Dedifferentiated amniotic fluid mesenchymal stem cell (primary cell): Measurements from ENCODE around the gene YBX2.

Experiments used
- DNase-seq: peaks from one replicate; pipeline ENCODE4 v3.0.0-alpha.2; 2016; ENCODE audit errors: extremely low spot score

Gene YBX2

DNA sequence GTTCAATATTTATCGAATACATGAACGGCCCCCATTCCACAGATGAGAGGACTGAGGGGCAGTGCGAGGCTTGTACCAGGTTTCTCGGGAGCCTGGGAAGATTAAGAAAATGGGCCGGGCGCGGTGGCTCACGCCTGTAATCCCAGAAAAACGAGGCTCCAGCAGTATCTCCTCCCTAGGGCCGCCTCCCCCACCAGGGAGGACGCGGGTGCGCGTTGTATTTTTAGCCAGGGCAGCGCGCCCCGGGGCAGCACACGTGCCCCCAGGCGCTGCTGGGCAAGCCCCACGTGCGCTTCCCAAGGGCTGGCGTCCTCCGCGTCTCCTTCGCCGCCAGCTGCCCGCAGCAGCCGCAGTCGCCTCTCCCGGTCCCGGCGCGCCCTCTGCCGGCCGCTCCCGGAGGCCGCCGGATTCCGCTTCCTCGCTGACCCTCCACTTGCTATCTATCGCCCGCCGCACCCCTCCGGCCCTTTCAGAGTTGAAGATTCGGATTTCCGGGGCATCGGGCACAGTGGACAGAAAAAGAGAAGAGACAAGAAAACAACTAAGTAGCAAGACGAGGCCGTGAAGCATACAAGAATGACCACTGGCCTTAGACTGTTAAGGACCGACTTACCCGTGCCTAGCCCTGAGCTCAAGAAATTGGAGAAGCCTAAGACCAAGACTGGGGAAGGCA, 1.9 kb upstream of the YBX2 start:
- DNase-seq, result peak; percentile 62

DNA sequence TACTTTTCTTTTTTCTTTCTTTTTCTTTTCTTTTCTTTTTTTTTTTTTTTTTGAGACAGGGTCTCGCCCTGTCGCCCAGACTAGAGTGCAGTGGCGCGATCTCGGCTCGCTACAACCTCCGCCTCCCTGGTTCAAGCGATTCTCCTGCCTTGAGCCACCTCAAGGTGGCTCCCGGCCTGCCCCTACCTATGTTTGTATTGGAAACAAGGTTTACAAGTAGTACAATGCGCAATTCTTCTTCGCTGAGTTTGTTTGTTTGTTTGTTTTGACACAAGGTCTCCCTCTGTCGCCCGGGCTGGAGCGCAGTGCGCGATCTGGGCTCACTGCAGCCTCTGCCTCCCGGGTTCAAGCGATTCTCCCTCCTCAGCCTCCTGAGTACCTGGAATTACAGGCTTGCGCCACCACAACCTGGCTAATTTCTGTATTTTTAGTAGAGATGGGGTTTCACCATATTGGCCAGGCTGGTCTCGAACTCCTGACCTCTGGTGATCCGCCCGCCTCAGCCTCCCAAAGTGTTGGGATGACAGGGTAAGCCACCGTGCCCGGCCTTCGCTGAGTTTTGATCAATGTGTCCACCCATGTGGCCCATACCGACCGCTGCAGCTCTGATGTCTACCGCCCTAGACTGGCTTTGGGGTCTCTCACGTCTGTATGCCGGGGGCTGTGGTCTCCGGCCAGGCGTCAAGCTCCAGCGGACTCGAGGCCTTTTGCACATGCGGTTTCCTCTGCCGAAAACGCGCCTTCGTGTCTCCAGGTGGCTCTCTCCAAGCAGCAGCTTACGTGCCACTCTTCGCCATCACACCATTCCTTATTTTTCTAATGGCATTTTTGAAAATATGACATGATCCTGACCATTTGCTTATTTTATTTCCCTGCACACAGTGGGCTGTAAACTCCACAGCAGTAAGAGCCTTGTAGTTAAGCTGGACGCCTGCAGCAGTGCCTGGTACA, 1.1 kb upstream of the YBX2 start:
- no peak for DNase-seq

DNA sequence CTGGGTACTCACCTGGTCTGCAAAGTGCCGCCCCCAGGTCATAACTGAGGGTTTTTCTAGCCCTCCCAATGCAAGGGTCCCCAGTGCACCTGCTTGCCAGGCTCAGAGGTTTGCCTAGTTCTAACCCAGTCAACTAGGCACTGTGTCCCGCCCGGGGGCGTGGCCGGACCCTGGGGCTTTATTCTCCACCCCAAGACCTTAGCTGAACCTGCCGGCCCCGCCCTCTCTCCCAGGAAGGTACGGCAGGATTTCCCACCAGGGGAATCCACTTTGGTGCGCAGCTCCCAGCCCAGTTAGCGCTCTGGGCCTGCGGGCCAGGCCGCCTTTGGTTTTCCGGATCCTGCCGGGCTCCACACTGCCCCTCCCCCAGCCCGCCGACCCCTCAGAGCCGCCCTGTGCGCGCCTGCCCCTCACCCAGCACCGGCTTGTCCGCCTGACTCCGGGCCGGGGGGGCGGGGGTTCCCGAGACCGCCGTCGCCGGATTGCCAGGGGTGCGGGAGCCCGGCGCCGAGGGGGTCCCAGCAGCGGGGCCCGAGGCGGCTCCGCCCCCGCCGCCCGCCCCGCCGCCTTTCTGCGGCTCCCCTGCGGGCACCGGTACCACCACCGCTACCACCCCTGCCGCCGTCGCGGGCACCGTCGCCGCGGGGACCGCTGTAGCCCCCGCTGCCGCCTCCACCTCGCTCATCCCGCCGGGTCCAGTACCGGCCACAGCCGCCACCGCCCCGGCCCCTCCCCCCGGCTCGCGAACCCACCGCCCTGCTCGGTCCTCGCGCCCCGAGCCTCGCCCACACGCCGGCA, 424 bp downstream of the YBX2 start:
- DNase-seq, result no peak

DNA sequence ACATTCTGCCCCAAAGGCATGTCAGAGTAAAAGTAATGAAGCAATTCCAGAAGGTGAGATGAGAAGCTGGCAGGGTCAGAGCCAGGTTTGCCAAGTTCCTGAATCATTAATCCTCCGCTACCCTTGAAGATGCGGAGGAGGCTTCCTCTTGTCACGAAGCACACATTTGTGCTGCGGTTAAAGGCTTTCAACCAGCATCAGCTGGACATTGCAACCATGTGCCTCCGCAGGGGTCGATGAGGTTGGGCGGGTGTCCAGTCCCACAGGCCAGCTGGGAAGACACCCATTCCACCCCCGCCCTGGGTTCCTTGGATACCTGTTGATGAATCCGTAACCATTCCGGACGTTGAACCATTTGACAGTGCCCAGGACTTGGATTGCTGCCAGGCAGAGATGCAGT, 1.3 kb downstream of the YBX2 start:
- no peak for DNase-seq

DNA sequence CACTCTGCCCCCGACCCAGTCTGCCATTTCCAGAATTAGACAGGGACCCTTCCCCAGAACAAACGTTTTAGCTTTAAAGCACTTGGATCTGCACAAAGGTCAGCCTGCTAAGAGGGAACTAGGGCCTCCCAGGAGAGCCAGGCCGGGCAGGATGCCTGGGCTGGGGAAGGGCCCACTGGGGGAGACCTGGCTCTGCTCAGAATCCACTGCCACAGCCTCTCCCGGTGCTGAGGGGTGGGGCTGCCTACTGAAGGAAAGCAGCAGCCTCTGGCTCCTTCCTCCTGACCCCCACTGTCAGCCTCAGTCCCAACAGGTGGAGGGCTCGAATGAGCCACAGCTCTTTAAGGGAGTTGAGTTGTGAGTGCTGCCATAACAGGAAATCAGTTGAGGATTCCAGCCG, 1.7 kb downstream of the YBX2 start:
- no peak for DNase-seq

DNA sequence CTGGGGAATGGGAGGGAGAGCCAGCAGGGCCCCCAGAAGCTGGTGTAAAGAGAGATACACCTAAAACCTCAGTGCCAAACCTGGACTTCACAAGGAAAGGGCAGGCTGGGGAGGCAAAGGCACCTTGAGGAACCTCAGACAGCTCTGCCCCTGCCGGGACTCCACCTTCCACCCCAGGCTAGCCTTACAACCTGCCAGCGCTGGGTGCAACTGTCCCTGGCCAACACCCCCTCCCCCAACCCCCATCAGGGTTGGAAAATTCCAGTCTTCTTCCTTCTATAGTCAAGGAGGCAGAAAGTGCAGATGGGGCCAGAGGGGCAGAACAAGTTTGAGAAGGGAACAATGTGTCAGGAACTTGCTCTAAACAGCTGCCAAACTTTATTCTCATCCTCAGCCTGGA, 2.2 kb downstream of the YBX2 start:
- no peak for DNase-seq

DNA sequence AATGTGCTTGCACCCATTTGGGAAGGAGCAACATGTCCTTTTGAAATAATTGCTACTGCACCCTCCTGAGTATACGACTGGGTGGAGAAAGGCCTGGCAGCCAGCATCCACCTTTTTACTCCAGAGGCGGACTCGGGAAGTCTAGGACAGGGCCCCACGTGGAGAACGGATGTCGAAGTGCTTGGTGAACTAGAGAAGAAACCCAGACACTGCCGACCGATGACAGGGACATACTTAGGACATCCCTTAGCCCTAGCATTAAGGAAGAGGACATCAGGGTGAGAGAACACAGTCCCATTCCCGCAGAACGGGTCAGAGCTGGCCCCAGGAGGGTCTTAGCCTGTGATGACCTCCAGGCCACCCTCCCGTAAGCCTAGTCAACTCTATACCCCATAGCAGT, 3.8 kb downstream of the YBX2 start:
- DNase-seq, result no peak

DNA sequence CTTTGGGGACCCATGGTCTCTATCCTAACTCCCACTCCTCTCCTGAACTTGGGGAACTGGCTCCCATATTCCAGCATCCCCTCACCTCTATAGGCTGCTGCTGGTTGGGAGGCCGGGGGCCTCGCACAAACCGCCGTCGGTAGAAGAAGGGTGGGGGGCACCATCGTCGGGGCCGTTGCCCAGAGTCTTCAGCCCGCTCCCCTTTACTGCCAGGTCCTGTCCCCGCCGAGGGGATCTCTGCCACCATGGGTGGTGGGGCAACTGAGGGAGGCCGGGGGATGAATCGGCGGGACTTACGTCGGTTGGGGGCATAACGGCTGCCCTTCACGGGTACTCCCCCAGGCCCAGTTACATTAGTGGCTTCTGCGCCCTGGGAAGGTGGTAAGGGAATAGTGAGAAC, 4.3 kb downstream of the YBX2 start:
- DNase-seq, result no peak

DNA sequence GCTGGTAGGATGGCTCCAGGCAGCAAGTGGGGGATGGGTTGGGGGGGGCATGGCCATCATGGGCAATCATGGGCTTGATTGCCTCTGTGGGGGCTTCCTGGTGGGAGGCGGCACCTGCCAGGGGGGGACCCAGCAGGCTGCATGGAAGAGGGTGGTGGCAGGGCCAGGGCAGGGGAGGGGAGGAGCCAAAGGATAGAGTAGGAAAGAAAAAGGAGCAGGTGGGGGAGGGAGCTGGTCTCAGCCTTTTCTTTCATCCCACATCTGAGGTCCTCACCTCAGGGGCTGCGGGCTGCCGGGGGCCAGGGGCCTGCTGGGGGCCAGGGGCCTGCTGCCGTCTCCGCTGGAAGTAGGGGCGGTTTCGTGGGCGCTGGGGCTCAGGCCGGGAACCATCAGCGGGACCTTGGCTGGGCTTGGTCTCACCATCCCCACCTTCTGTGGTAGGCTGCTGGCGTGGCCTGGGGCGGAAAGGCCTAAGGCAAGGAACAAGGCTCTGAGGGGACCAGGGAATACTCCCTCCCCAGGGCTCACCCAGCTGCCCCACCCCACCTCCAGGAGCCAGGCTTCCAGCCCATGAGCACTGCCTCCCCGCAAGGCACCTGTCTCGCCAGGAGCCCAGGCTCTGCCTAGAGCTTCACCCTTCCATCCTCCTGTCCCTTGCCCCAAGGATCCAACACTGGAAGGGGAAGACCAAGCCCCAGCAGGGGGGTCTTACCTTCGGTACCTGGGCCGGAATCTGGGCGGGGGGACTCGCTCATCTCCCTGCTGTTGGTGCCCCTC, 5.0 kb downstream of the YBX2 start:
- DNase-seq, result no peak

DNA sequence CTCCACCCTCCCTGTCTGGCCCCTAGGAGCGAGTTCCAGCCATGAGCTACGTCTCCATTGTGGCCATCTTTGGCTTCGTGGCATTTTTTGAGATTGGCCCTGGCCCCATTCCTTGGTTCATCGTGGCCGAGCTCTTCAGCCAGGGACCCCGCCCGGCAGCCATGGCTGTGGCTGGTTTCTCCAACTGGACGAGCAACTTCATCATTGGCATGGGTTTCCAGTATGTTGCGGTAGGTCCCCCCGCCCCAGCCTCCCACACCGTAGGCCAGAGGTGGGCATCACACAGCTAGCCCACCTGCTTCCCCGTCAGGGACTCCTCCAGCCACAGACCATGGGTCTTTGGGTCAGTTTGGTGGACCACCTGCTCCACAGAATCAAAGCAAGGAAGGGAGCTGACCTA, 8.8 kb downstream of the YBX2 start:
- DNase-seq, result no peak

DNA sequence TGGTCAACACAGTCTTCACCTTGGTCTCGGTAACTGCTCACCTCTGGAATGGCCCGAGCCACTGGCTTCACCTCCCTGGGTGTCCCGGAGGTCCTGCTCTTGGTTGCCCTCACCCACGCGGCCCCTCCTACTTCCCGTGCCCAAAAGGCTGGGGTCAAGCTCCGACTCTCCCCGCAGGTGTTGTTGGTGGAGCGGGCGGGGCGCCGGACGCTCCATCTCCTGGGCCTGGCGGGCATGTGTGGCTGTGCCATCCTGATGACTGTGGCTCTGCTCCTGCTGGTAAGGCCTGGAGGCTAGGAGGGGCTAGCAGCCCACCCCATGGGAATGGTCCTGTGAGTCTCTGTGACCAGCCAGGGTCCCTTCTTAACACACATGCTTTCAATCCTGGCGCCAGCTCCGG, 9.5 kb downstream of the YBX2 start:
- no peak for DNase-seq

DNA sequence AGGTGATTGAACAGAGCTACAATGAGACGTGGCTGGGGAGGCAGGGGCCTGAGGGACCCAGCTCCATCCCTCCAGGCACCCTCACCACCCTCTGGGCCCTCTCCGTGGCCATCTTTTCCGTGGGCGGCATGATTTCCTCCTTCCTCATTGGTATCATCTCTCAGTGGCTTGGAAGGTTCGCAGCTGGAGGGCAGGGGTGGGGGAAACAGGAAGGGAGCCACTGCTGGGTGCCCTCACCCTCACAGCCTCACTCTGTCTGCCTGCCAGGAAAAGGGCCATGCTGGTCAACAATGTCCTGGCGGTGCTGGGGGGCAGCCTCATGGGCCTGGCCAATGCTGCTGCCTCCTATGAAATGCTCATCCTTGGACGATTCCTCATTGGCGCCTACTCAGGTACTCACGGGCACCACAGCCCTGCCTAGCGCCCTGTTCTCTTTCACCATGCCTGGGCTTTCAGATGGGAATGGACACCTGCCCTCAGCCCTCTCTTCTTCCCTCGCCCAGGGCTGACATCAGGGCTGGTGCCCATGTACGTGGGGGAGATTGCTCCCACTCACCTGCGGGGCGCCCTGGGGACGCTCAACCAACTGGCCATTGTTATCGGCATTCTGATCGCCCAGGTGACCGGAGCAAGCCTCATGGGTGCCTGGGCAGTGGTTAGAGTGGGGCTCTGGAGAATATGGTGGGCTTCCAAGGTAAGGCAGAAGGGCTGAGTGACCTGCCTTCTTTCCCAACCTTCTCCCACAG, 10.8 kb downstream of the YBX2 start:
- DNase-seq, result no peak

DNA sequence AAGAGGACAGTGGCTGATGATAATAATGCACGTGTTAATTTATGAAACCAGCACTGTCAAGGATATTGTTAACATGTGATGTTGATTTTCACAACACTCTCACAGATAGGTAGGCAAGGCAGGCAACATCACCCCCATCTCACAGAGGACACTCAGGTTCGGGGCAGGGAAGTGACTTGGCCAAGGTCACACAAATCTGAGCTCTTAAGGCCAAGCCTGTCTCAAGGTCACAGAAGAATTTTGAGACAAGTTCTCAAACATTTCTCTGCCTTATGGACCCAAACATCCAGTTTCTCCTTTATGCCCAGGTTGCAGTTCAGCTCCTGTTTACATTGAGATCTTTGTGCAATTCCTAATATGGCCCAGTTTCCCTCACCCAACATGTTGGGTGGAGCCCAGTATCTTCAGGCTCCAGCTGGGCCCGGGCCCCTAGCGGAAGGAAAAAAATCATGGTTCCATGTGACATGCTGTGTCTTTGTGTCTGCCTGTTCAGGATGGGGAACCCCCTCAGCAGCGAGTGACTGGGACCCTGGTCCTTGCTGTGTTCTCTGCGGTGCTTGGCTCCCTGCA, 11.6 kb downstream of the YBX2 start:
- no peak for DNase-seq

DNA sequence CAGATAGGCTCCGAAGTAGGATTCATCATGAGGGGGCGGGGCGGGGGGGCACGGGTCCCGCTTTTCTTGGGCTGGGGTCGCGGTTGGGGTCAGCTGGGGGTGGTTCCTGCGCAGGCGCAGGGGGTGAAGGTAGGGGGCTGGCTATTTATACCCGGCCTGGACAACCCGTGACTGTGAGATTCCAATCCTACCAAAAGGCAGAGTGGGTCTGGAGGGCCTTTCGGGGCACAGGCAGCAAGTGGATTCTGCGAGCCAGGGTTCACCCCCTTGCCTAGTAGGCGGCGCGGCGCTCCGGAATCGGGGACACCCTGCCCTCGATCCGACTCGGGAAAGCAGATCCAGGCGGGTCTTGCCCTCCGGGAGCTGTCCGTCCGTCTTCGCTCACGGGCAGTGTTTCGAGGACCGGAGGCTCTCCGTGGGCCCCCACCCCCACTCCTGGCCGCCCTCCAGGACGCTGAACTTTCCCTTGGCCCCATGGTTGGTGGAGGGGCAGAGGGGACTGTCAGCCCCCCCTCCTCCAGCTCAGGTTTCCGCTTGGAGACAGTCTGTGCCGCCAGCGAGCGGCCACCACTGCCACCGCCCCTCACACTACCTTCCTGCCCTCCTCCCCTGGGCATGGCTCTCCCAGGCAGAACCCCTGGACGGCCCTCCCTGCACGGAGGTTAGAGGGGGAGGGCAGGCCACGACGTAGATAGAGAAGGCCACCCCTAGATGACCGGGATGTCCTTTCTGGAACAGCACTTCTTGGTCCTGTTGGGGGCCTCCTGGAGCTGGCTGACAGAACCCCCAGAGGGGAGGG, 12.3 kb downstream of the YBX2 start:
- no peak for DNase-seq

DNA sequence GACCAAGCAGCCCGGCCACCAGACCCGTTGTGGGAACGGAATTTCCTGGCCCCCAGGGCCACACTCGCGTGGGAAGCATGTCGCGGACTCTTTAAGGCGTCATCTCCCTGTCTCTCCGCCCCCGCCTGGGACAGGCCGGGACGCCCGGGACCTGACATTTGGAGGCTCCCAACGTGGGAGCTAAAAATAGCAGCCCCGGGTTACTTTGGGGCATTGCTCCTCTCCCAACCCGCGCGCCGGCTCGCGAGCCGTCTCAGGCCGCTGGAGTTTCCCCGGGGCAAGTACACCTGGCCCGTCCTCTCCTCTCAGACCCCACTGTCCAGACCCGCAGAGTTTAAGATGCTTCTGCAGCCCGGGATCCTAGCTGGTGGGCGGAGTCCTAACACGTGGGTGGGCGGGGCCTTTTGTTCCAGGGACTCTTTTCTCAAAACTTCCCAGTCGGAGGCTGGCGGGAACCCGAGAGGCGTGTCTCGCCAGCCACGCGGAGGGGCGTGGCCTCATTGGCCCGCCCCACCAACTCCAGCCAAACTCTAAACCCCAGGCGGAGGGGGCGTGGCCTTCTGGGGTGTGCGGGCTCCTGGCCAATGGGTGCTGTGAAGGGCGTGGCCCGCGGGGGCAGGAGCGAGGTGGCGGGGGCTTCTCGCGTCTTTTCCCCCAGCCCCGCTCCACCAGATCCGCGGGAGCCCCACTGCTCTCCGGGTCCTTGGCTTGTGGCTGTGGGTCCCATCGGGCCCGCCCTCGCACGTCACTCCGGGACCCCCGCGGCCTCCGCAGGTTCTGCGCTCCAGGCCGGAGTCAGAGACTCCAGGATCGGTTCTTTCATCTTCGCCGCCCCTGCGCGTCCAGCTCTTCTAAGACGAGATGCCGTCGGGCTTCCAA, 13.1 kb downstream of the YBX2 start, which contains the start of gene SLC2A4:
Gene SLC2A4, plus strand, starts transcription at position 645 of the 879 bp plus-strand sequence. Its CDS starts 217 bp downstream, at position 862.
- DNase-seq, result peak; percentile 86

DNA sequence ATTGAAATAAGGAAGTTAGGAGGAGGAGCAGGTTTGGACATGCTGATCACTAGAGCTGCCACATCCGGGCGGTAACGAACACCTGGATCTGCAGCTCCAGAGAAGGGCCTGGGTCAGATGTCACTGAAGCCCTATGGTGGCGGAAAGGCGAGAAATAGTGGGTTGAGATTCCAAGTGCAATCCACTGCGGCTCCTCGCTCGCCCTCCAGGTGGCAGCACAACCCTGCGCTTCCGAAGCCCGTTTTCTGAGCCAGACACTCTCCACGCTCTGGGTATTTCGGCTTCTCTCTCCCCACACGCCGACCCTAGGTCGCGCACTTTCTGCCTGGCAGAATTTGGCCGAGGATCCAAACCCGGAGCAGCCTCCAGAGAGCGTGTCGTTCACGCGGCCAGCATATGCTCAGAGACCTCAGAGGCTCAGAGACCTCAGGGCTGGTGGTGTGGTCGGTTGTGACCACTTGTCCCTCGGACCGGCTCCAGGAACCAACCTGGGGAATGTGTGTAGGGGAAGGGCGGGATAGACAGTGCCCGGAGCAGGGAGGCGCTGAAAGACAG, 13.8 kb downstream of the YBX2 start:
- peak; percentile 67 for DNase-seq

DNA sequence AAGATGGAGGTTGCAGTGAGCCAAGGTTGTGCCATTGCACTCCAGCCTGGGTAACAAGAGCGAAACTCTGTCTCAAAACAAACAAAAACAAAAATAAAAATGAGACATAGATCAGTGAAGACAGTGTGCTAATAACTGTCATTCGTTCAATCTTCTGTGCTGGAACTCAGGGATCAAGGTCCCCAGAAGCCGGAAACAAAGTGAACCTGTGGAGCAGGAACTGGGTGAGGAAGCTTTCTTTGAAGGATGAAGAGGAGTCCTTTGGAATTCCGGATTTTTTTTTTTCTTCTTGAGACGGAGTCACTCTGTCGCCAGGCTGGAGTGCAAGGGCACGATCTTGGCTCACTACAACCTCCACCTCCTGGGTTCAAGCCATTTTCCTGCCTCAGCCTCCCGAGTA, 15.0 kb downstream of the YBX2 start:
- no peak for DNase-seq

DNA sequence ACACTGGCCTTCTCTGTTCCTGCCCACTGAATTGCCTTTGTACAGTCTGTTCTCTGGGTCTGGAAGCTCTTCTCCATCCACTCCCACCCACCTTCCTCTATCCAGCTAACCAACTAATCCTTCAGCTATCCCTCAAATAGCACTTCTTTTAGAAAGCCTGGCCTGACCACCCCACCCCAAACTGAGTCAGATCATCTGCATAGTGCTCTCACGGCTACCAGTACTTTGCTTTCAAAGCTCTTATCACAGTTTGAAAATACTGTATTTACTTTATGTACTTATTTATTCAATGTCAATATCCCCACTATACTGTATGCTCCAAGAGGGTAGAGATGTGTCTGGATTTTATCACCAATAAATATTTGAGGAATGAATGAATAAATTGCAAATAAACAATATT, 27.7 kb downstream of the YBX2 start:
- DNase-seq, result no peak

DNA sequence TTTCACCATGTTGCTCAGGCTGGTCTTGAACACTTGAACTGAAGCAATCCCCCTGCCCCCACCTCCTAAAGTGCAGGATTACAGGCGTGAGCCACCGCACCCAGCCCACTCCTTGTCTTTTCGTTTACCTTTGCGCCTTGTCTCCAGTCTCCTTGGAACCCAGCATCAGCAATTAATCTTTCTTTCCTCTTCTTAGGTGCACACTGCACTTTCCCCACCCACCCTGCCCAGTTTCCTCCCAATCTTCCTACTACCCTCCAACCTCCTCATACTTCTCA, 30.7 kb downstream of the YBX2 start:
- DNase-seq, result no peak
